ENCODE measurements around the gene FANK1.
"Not testable (repeated sequence)": the region's sequence is repeated elsewhere in the genome, so short reads cannot be mapped to it uniquely, and the experiment has no call there.

FANK1 gene, protein sequence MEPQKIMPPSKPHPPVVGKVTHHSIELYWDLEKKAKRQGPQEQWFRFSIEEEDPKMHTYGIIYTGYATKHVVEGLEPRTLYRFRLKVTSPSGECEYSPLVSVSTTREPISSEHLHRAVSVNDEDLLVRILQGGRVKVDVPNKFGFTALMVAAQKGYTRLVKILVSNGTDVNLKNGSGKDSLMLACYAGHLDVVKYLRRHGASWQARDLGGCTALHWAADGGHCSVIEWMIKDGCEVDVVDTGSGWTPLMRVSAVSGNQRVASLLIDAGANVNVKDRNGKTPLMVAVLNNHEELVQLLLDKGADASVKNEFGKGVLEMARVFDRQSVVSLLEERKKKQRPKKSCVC

DNA sequence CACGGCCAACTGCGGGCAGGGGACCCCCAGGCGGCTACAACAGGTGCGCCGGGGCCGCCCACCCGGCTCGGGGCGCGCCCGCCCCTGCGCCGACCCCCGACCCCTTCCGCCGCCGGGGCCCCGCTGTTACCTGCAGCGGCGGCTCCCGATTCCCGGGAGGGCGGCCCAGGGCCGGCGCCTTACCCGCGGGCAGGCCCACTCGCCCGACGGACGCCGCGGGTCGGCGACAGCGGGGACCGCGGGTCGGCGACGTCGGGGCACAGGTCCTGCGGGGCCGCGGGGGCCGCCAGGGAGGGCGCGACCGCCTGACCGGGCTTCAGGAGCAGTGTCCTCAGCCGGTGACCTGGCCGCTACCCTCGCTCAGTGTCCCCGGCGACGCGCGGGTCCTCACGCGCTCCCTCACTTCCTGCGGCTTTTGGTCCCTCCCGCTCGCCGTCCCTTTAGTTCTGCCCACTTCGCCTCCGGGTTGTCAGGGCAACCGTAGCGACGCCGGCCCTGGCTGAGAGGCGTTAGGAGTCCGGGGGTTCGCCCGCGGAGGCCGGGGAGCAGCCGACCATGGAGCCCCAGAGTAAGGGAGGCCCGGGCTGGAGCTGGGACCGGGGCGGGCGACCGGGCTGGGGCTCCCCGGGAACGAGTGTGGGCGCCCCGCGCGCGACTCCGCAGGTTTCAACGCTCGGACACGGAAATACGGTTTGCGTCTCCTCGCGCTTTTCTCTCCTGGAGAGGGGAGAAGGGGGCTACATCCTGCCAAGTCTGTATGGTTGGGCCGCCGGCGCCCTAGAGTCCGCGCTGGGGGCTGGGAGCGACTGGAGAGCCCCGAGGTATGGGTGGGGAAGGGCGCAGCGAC is at the start of gene FANK1:
Gene FANK1 (plus strand): TSS at position 477 of the 847 bp plus-strand sequence. CDS start 79 bp downstream, at position 556.
- DNase-seq, result peak; percentile 81 to 86

DNA sequence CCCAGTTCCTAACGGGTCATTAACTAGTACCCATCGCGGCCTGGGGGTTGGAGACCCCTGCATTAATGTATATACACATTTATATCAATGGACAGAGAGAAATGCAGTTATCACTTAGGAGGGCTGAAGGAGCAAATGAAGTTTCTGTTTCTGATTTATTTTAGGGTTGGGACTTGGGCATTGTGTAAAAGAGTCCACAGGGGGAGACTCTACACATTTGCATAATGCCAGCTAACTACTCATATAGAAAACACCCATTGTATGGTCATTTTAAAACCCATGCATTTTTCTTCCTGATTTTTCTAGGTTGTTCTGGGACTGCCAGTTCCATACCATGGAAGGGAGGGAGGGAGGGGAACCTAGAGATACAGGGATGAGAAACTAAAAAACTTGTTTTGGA is 49.5 kb upstream of the FANK1 start:
- no peak for DNase-seq

DNA sequence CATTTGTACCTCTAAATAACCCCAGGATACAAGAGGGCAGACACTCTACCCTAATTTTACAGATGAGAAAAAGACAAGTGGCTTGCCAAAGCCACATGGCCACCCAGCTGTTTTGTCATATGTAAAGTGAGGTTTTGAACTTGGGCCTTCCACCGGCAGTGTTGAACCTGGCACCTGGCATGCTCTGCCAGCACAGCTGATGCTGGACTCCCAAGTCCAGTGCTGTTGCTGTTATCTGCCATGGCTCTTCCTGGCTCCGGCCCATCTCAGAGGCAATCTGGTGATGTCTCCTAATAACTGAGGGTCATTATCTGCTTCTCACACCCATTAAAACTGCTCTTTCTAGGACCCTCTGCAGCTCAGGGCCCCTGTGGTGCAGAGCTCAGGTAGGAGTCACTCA is 48.0 kb upstream of the FANK1 start:
- no peak for DNase-seq

DNA sequence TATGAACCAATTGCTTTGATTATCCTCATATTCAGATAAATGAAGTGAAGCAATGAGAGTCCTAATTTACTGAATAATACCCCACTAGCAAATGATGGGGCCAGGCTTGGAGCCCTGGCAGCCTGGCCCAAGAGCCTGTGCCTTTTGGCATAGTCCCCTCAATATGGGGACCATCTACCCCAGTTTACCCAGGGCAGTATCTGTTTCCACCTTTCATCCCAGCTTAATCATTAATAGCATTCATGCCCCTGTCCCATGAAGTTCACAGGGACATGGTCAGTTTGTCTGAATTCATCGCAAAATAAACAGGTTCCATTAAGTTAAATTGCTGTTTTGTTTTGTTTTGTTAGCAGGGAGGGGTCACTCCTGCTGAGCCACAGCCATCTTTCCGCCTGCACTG is 47.5 kb upstream of the FANK1 start:
- no peak for DNase-seq

DNA sequence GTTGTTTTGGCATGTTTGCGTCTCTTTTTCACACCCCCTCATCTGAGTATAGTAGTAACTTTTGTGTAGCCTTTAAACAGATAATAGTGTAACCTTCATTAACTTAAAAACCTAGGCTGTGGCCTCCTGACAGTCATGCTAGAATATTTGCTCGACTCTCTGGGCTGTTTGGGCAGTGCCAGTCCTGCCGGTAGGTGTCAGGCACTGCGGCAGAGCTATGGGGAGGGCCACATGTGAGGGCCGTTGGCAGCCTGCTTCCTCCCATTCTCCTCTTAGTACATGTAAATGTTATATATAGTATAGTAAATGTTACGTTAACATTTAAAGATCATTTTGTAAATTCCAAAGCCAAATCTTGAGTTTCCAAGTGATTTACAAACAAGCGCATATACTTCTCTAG is 46.9 kb upstream of the FANK1 start:
- no peak for DNase-seq

DNA sequence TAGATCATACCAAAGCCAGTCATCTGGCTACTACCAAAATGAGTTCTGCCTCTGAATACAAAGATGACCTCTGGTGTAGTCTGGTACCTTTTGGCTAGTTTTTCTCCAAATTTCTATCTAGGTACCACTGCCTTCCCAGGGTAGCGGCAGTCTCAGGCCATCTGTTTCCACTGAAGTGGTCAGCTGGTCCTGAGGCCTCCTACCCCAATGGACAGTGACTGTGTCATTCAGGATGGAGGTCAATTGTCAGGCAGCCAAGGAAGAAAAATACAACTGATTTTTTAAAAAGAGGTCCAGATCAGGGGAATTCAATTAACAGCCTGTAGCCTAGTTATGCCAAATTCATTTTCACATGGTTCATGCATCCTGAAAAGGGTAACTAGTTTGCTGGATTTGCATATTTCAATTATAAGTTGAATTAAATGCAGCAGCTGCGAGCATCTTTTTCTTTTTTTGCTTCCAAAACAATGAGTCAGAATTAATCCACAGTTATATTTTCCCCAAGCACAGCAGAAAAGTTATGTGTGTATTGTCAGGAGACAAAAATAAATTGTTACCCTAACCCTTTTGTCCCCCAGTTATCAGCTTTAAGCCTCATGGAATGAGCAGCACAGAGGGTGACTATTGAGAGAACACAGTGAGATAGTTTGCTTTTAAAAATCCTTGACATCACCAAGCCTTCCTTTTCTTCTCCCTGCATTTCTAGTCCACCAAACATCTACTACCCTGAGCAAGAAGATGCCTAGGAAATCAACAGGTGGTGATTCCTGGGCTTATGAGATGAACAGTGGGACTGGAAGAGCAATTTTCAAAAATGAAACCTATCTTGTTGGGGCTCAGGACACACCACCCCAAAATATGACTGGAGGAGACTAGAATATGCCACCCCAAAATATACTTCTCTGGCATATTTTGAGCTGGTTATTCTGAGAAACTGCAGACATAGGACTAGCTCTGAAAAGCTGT is 45.3 kb upstream of the FANK1 start:
- no peak for DNase-seq

DNA sequence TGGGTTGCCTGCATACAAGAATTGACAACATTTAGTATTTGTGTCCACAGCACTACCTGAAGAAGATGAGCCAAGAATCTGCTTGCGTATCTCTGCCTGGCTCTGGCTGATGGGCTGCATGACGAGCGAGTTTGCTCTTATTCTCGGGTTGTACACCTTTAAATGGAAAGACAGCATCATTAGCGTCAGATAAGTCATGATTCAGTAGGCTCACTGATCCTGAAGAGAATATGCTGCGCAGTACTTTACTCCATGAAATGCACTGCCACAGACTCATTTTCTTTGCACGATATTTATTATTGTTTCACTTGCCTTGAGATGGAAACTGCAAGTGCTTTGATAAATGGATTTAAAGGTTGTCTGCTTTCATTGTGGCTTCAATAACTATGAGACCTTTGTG is 43.9 kb upstream of the FANK1 start:
- no peak for DNase-seq

DNA sequence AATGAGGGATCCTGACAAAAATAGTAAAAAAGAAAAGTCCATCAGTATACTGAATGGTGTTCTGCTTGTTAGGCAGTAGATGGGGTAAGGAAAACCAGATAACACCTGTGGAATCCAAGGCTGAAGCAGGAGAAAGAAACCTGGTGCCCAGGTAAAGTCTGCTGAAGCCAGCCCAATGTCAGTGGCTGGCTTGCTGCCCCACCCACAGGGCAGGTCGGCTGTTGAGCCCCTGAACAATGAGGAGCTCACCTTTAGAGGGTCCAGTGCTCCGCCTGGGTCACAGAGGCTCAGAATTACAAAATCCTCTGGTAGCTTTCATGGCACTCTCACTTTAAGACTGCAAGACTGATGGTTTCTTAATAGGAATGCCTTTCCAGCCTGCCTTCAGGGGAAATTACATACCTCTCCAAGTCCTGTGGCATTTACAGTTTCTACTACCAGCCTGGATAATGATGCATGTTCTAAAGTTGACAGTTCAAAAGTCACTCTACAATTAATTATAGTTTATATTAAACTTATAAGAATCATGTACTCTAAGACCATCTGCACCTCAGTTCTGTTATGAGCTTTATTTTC is 39.1 kb upstream of the FANK1 start:
- no peak for DNase-seq

DNA sequence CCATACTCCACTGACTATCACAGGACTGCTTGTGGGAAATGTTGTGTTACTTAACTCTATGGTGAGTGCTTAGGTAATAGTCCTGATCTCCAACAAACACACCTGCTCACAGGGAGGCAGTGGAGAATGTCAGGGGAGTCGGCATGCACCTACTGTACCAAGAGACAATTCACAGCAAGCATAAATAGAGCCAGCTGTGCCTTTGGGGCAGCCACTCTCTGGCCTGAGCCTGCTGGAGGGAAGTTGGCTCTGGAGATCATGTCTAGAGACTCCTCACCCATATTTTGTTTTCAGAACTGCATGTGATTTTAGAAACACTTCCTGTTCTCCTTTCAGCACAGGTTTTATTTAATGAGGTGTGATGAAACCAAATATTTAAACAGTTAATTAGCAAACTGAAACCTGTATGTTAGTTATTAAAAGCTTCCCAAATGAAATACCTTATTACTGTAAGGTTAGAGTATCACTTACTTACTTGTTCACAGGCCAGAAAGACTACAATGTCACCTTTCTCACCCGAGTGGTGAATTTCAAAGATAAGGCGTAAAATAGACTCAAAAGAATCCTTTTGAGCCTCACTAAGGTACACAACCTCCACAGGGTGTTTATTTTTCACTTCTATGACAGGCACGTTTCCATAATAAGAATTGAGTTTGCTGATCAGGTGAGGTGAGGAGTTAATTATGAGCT is 37.1 kb upstream of the FANK1 start:
- no peak for DNase-seq

DNA sequence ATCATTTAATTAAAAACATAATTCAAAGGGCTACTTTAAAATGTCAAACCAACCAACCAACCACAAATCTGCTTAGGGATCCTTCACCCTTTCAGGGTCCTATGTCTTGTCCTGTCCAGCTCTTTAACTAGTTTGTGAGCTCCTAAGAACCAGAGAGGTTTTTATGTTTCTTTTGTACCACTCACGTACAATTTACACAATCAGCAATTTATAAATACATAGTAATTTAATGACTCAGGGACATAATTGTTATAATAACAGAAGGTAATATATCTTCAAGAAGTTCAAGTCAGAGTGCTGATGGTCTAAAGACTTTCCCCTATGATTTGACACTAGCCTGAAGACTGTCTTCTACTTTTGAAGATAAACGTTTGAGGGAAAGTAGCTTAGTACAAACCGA is 31.2 kb upstream of the FANK1 start:
- no peak for DNase-seq

DNA sequence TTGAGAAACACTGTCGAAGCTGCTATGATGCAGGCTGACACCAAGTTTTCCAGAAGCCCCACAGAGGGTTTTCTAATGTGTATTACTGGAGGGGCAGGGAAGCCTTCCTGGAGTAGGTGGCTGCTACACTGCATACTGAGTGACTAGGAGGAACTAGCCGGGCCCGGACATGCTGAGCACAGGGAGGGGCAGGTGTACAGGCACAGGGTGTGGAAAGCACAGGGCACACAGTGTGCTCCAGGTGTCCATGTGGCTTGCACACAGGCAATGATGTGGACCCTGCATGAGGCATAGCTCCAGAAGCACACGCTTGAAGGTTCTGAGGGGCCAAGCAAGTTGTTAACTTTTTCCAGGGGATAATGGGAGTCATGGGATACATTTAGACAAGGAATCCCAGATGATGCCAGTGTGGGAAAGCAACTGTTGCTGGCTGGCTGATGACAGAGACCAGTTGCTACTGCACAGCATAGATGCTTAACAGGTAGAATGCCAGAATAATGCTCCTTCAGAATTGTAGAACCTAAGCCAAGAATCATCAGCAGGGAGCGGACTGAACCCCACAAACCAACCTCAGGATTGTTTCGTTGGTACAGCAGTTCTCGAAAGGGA is 29.8 kb upstream of the FANK1 start:
- DNase-seq, result no peak

DNA sequence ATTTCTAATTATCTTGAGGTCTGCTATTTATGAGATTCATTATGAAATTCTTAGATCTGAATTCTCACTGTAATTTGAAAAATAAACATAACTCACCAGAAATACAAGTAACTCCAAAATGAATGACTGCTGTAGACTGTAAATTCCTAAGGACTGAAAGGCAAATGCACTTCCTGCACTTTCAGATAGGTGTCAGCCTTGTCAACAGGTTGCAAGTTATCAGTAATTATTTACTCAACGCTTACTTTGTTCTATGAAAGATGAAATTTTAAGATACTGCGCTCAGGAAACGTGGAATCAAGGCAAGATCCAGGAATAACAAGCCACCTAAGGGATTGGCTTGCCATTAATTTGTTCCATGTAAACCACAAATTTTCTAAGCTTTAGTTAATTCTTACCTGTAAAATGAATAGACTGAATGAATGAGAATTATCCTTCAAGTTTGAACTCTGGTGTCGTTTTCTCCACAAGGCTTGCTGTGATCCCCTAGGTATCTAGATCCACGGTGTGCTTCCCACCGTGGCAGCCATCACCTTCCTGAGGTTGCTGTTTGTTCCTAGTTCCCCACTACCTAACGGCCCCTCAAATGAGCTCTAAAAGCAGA is 27.9 kb upstream of the FANK1 start:
- peak in 1 of 2 donors; percentile 25 for DNase-seq

DNA sequence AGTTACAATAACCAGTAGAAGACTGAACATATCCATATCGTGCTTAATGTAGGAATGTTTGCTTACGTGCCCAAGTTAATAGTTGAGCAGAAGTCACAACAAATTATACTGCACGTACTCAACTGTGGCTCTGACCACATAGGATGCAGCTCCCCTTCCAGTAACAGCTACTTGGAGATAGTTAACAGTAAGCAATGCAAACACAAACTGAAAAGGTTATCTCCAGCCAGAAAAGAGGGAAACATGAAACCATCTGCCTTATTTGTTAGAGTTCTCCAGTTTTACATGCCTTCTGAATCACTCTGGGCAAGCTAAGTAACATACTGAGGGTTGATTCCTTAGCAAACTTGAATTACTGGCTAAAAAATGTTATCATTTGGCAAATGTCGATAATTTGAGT is 25.0 kb upstream of the FANK1 start:
- DNase-seq, result no peak

DNA sequence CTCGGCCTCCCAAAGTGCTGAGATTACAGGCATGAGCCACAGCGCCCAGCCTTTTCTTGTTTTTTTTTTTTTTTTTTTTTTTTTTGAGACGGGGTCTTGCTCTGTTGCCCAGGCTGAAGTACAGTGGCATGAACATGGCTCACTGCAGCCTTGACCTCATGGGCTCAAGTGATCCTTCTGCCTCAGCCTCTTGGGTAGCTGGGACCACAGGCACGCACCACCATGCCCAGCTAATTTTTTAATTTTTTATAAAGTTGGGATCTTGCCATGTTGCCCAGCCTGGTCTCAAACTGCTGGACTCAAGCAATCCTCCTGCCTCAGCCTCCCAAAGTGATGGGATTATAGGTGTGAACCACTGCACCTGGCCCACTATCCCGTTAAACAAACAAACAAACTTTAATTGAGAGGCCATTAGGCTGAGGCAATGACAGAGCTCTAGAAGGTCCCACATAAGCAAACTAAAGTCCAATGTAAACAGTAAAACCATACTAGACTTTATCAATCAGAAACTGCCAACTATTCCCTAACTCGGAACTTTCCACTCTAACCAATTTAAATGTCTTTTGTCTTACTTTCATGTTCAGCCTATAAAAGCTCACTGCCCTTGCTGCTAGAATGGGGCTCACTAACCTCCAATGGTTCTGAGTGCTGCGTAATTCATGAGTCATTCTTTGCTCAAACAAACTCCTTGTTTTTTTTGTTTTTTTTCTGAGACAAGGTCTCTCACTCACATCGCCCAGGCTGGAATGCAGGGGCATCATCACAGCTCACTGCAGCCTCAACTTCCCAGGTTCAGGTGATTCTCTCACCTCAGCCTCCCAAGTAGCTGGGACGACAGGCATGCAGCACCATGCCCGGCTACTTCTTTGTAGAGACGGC is 17.2 kb upstream of the FANK1 start:
- DNase-seq, result no peak

DNA sequence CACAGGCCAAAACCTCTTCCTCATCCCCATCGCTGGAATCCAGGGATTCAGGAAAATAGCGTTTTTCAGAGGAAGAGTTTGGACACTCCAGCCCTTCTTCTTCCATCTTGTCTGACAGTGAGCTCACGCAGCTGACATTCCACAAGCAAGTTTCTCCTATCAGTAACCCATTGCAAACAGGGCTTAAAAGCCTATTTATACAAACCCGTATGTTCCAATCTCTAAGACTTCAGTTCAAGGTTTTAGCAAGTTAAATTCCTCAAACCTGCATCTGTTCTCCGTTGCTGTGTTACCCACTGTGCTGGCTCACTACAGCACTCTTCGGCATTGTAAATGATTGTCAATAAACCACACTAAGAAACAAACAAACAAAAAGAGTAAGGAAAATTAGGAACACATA is 15.6 kb upstream of the FANK1 start:
- no peak for DNase-seq

DNA sequence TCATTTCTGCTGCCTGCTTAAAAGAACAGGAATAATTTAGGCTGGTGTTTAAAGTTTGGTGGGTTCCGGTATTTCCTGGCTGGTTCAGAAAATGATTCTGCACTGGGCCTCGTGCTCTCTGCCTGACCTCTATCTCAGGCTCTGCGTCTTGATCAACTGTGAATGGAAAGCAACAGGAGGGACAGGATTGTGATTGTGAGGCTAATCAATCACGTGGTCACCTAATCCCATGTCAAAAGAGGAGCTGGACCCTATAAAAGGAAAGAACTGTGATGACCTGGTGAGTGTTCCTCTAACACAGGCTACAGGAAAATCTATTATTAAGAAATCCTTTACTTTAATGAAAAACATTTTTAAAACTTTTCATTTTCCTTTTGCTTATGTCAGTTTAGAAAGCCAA is 15.2 kb upstream of the FANK1 start, which contains the start of gene DHX32:
Gene DHX32 (minus strand): TSS at position 101 of the 400 bp plus-strand sequence. CDS start 468 bp downstream, outside the sequence.
- DNase-seq, result no peak

DNA sequence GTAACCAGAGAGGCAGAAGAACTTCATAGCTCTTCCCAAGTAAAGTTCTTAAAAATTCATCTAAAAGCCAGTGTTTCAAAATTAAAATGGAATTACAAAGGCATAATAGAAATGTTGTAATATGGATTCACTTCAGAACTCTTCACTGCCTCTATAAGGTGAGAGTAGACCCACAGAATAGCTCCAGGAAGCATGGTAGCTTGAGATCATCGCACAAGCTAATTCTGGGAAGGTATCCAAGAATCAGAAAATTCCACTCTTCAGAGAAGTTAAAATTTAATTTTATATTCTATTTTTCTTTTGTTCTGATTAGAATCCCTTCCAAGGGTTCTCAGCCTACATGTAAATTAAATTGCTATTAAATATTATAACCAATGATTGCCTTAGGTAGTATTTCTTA is 13.8 kb upstream of the FANK1 start:
- no peak for DNase-seq

DNA sequence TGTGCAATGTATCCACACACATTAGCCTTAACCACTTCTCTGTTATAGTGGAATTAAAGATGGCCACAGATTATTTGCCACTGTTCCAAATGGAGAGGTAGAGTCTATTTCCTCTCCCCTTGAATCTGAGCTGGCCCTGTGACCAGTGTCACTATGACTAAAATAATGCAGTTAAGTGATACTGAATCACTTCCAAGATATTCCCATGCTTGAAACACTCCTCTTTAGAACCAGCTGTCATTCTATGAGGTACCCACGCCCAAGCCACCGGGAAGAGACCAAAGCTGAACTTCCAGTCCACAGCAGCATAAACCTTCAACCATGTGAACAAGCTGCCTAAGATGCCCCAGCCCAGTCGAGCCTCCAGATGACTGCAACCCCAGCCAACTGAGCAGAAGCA is 13.2 kb upstream of the FANK1 start:
- DNase-seq, result no peak

DNA sequence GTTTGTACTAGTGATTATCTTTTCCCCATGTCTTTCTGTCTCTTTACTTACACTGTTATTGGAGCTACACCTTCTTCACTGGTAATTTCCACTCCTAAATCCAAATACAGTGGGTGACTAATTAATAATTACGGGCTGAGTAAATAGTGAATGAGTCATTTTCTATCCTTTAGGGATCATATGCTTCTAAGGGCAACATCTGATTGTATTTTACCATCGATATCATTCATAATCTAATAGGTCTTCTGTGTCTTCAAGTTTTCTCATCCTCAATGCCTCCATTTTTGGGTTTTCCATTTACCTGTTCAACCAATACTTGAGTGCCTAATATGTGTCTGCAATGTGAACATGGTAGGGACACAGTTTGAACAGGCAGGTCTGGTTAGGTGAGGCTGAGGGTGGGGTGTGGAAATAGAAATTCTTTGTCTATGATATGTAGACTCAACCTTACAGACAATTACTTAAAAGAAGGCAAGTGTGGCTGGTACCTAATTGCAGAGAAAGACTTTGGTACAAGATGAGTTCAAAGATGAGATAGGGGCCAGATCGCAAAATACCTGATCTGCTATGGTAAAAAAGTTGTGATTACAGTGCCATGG is 9.4 kb upstream of the FANK1 start:
- no peak for DNase-seq

DNA sequence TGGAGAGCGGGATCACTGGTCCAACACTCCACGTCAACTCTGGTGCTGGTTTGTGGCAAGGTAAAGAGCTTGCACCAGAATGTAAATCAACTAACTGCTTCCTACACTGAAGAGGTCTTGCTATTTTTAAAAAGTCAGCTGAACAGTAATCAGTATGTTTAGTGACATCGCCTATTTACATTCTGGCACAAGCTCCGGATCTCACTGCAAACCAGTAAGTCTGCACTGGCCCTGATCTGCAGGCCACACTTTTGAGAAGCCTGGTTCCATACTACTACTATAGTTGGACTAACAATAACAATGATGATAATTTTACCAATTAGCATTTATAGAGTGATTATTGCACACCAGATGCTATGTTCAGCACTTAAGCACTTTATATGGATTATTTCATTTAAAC is 6.9 kb upstream of the FANK1 start:
- not testable (repeated sequence) for DNase-seq

Data from stimulated activated CD4-positive, alpha-beta T cell treated with anti-CD3 and anti-CD28 coated beads, Interleukin-2, amount 100 ng/mL, for 24 hours (primary cell).